H9 (cell line): ENCODE measurements around the gene IL1B. TPM values are rescaled to one million over a fixed set of nuclear protein-coding genes. Genes with fewer than 3 reads are reported as not detected.

Source experiments
- DNase-seq: peaks from one replicate; pipeline ENCODE4 v3.0.0-alpha.2; 2017
- H2AFZ ChIP-seq: one replicate; pipeline ENCODE4 v1.6.1; 2013; ENCODE audit warnings: mild to moderate bottlenecking, low read length, control low read depth, moderate library complexity
- H2AK5ac ChIP-seq: 2 replicates; pipeline ENCODE4 v1.6.1; 2013; ENCODE audit warnings: low read length, control low read depth, mixed read lengths; ENCODE audit not compliant: insufficient read length
- H2BK120ac ChIP-seq: one replicate; pipeline ENCODE4 v1.6.1; 2013; ENCODE audit warnings: low read depth, mild to moderate bottlenecking, low read length, control low read depth, inconsistent platforms; ENCODE audit not compliant: poor library complexity, severe bottlenecking
- H2BK12ac ChIP-seq: 2 replicates; pipeline ENCODE4 v1.6.1; 2013; ENCODE audit warnings: low read length, control low read depth, mixed read lengths, low read depth; ENCODE audit not compliant: insufficient read length
- H2BK15ac ChIP-seq: 2 replicates; pipeline ENCODE4 v1.6.1; 2013; ENCODE audit warnings: low read depth, low read length, control low read depth
- H2BK20ac ChIP-seq: one replicate; pipeline ENCODE4 v1.6.1; 2013; ENCODE audit warnings: low read depth, mild to moderate bottlenecking, low read length, control low read depth, inconsistent platforms; ENCODE audit not compliant: poor library complexity, severe bottlenecking
- H2BK5ac ChIP-seq: 2 replicates; pipeline ENCODE4 v1.6.1; 2013; ENCODE audit warnings: low read length, control low read depth, mixed read lengths; ENCODE audit not compliant: insufficient read length
- H3K14ac ChIP-seq: 2 replicates; pipeline ENCODE4 v1.6.1; 2013; ENCODE audit warnings: low read length, control low read depth; ENCODE audit not compliant: insufficient read depth
- H3K18ac ChIP-seq: 2 replicates; pipeline ENCODE4 v1.6.1; 2013; ENCODE audit warnings: low read depth, mild to moderate bottlenecking, mixed read lengths, low read length, control low read depth; ENCODE audit not compliant: insufficient read length
- H3K23ac ChIP-seq: 2 replicates; pipeline ENCODE4 v1.6.1; 2013; ENCODE audit warnings: low read length, control low read depth, mixed read lengths, low read depth; ENCODE audit not compliant: insufficient read length
- H3K23me2 ChIP-seq: 2 replicates; pipeline ENCODE4 v1.6.1; 2013; ENCODE audit warnings: low read depth, mild to moderate bottlenecking, mixed read lengths, low read length, control low read depth; ENCODE audit not compliant: insufficient read length, poor library complexity, severe bottlenecking
- H3K27ac ChIP-seq: 2 replicates; pipeline ENCODE4 v1.5.1; 2013; ENCODE audit warnings: low read length, control low read depth, mixed read lengths, low read depth; ENCODE audit not compliant: insufficient read length
- H3K27me3 ChIP-seq: 2 replicates; pipeline ENCODE4 v1.6.1; 2013; ENCODE audit warnings: low read length, control low read depth, inconsistent platforms; ENCODE audit not compliant: insufficient read depth
- H3K4ac ChIP-seq: 2 replicates; pipeline ENCODE4 v1.6.1; 2013; ENCODE audit warnings: low read depth, mild to moderate bottlenecking, control low read depth, inconsistent platforms, low read length, moderate library complexity
- H3K4me1 ChIP-seq: 2 replicates; pipeline ENCODE4 v1.6.1; 2013; ENCODE audit warnings: low read length, control low read depth, inconsistent platforms; ENCODE audit not compliant: insufficient read depth
- H3K4me2 ChIP-seq: 2 replicates; pipeline ENCODE4 v1.6.1; 2013; ENCODE audit warnings: low read length, control low read depth, mixed read lengths; ENCODE audit not compliant: insufficient read length, insufficient read depth
- H3K56ac ChIP-seq: 2 replicates; pipeline ENCODE4 v1.6.1; 2013; ENCODE audit warnings: low read depth, mild to moderate bottlenecking, mixed read lengths, low read length, control low read depth; ENCODE audit not compliant: insufficient read length
- H3K79me1 ChIP-seq: 2 replicates; pipeline ENCODE4 v1.6.1; 2013; ENCODE audit warnings: low read depth, mild to moderate bottlenecking, moderate library complexity, low read length, control low read depth, inconsistent platforms; ENCODE audit not compliant: insufficient read depth, poor library complexity, severe bottlenecking
- H3K79me2 ChIP-seq: 2 replicates; pipeline ENCODE4 v1.6.1; 2013; ENCODE audit warnings: low read length, control low read depth, inconsistent platforms; ENCODE audit not compliant: insufficient read depth
- H3K9ac ChIP-seq: 2 replicates; pipeline ENCODE4 v1.6.1; 2013; ENCODE audit warnings: low read length, control low read depth, mixed read lengths; ENCODE audit not compliant: insufficient read length; ENCODE audit errors: extremely low read depth
- H3K9me3 ChIP-seq: one replicate; pipeline ENCODE4 v1.6.1; 2013; ENCODE audit warnings: low read depth, low read length, inconsistent platforms; ENCODE audit not compliant: control insufficient read depth
- H3T11ph ChIP-seq: one replicate; pipeline ENCODE4 v1.6.1; 2013; ENCODE audit warnings: mild to moderate bottlenecking, low read length, control low read depth, inconsistent platforms
- H4K20me1 ChIP-seq: one replicate; pipeline ENCODE4 v1.6.1; 2013; ENCODE audit not compliant: control insufficient read depth, insufficient read length, insufficient read depth
- H4K5ac ChIP-seq: 2 replicates; pipeline ENCODE4 v1.6.1; 2013; ENCODE audit warnings: low read depth, mild to moderate bottlenecking, mixed read lengths, low read length, control low read depth; ENCODE audit not compliant: insufficient read length
- H4K8ac ChIP-seq: replicated peaks from 2 replicates; pipeline ENCODE4 v1.6.1; 2013; ENCODE audit warnings: low read length, control low read depth, mixed read lengths, low read depth; ENCODE audit not compliant: insufficient read length
- H4K91ac ChIP-seq: 2 replicates; pipeline ENCODE4 v1.6.1; 2013; ENCODE audit warnings: low read depth, mild to moderate bottlenecking, moderate library complexity, mixed read lengths, low read length, control low read depth; ENCODE audit not compliant: insufficient read length
- H3K27ac Mint-ChIP-seq, 3 experiments: 2 replicates in 2 of 3; 3 replicates in 1 of 3; pipeline ENCODE4 v1.8.0; 2020 to 2021; ENCODE audit warnings: mixed read lengths in 3 of 3, mild to moderate bottlenecking in 1 of 3, moderate library complexity in 1 of 3
- H3K27me3 Mint-ChIP-seq: 2 replicates; pipeline ENCODE4 v1.8.0; 2021; ENCODE audit warnings: low read depth, mild to moderate bottlenecking, moderate library complexity, mixed read lengths
- H3K36me3 Mint-ChIP-seq, 3 experiments: 2 replicates in 2 of 3; 3 replicates in 1 of 3; pipeline ENCODE4 v1.8.0; 2020 to 2021; ENCODE audit warnings: low read depth in 3 of 3, mixed read lengths in 3 of 3; ENCODE audit not compliant: insufficient read depth in 1 of 3
- H3K4me1 Mint-ChIP-seq, 2 experiments: 2 replicates each; pipeline ENCODE4 v1.8.0; 2020; ENCODE audit warnings: mixed read lengths in 2 of 2
- H3K4me3 Mint-ChIP-seq, 2 experiments: 2 replicates in 1 of 2; 3 replicates in 1 of 2; pipeline ENCODE4 v1.8.0; 2020 to 2021; ENCODE audit warnings: mild to moderate bottlenecking in 2 of 2, mixed read lengths in 2 of 2, moderate library complexity in 1 of 2
- H3K9me3 Mint-ChIP-seq, 2 experiments: 2 replicates in 1 of 2; 3 replicates in 1 of 2; pipeline ENCODE4 v1.8.0; 2020; ENCODE audit warnings: mild to moderate bottlenecking in 2 of 2, mixed read lengths in 2 of 2, moderate library complexity in 1 of 2
- WGBS: extraction: QIAGEN DNeasy Blood & Tissue Kit; methylation state at CpG from one replicate; pipeline ENCODE4 v1.1.7; 2013; ENCODE audit warnings: missing lambda C conversion rate, low lambda C conversion rate, mixed read lengths; ENCODE audit not compliant: insufficient read length; ENCODE audit errors: extremely low coverage; 5-methylcytosine and 5-hydroxymethylcytosine counted together
- total RNA-seq: library from RNA; stranded (reverse); gene quantifications from 2 replicates; pipeline ENCODE4 v1.2.1, GENCODE V29; 2021
- TF ChIP-seq, protein P1 (sequence below): fragments of 200-600 bp; sonication (generic); conservative IDR thresholded peaks from 3 replicates; pipeline ENCODE4 v1.8.0; 2021; ENCODE audit warnings: antibody characterized with exemption, mild to moderate bottlenecking

Gene IL1B
- total RNA-seq, 1 experiment from 2014 or later = not detected

DNA sequence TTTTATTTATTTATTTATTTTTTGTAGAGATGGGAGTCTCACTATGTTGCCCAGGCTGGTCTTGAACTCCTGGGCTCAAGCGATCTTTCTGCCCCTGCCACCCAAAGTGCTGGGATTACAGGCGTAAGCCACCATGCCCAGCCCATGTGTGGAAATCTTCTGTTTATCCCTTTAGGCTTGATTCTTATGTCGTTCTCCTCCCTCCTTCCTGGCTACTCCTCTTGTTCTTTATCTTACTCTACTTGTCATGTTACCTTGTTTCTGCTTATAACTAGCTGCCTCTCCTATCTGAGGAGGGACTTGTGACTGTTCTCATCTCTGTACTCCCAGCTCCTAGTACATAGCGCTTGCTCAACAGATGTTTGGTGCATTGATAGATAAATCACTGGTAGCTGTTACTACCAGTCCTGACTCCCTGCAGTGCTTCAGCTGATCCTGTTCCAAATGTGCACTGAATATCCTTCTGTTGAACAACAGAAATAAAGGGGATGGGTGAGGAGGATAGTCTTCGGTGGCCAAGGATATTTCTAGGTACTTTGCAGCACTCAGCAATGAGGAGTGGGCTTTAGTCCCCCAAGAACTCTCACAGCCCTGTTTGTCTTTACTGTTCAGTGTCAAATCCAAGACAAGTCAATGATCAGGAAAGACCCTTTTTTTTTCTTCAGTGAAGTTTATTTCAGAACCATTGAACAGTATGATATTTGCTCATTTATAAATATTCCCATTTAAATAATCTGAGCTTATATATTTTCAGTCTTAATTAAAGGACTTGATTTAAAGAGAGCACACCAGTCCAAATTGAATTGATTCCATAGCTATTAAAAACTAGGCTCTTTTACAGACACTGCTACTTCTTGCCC is 7.2 kb downstream of the IL1B start:
- no peak overlapping the region for H4K91ac ChIP-seq
- Mint-ChIP-seq H3K9me3 (peaks cover 3 to 5% of the 10 kb centered on the region in 2 experiments; a peak in 4 of 5 replicates), H3K27me3 (no peaks in the 10 kb centered on the region), H3K4me1 (peaks cover 5 to 12% of the 10 kb centered on the region in 2 experiments; a peak in 3 of 4 replicates), H3K36me3 (peaks cover 0 to 4% (median 2%) of the 10 kb centered on the region in 3 experiments; a peak in 4 of 7 replicates), H3K4me3 (no peak overlapping the region; a peak in 1 of 5 replicates), H3K27ac (no peak overlapping the region)
- no peak overlapping the region for H3K27ac ChIP-seq
- no peaks in the 10 kb centered on the region for H4K20me1 ChIP-seq
- no peaks in the 10 kb centered on the region for H3K27me3 ChIP-seq
- no peak overlapping the region for H3K4me2 ChIP-seq
- no peak for DNase-seq
- no peak overlapping the region for H2AFZ ChIP-seq
- no peak overlapping the region for H2BK120ac ChIP-seq
- H2BK20ac ChIP-seq = no peak overlapping the region
- no peak overlapping the region for H3K14ac ChIP-seq
- no peak overlapping the region for H3K4ac ChIP-seq
- H2BK15ac ChIP-seq = no peak overlapping the region
- H3K18ac ChIP-seq = no peak overlapping the region
- H3K79me1 ChIP-seq = no peaks in the 10 kb centered on the region
- no CpG with 5 or more reads among the region's 5 CpGs for WGBS
- no peak overlapping the region for H4K8ac ChIP-seq
- no peak overlapping the region for H3T11ph ChIP-seq
- H3K56ac ChIP-seq = no peak overlapping the region
- no peak overlapping the region for H3K9ac ChIP-seq
- H3K9me3 ChIP-seq = no peaks in the 10 kb centered on the region
- no peak overlapping the region for H2AK5ac ChIP-seq
- H2BK12ac ChIP-seq = no peak overlapping the region
- no peak overlapping the region for H3K23ac ChIP-seq
- H2BK5ac ChIP-seq = no peak overlapping the region
- H4K5ac ChIP-seq = no peak overlapping the region
- H3K4me1 ChIP-seq = no peaks in the 10 kb centered on the region; the same call in 1 of the 2 replicates
- TF ChIP-seq, protein P1, sequence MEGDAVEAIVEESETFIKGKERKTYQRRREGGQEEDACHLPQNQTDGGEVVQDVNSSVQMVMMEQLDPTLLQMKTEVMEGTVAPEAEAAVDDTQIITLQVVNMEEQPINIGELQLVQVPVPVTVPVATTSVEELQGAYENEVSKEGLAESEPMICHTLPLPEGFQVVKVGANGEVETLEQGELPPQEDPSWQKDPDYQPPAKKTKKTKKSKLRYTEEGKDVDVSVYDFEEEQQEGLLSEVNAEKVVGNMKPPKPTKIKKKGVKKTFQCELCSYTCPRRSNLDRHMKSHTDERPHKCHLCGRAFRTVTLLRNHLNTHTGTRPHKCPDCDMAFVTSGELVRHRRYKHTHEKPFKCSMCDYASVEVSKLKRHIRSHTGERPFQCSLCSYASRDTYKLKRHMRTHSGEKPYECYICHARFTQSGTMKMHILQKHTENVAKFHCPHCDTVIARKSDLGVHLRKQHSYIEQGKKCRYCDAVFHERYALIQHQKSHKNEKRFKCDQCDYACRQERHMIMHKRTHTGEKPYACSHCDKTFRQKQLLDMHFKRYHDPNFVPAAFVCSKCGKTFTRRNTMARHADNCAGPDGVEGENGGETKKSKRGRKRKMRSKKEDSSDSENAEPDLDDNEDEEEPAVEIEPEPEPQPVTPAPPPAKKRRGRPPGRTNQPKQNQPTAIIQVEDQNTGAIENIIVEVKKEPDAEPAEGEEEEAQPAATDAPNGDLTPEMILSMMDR = no peak
- no peaks in the 10 kb centered on the region for H3K79me2 ChIP-seq
- H3K23me2 ChIP-seq = no peaks in the 10 kb centered on the region
